ENCODE results near the gene SLC9B2. TPM values are rescaled to one million over a fixed set of nuclear protein-coding genes. Genes with fewer than 3 reads are reported as not detected.

The SLC9B2 gene
- total RNA-seq, 1 experiment from 2014 or later: 7.3 TPM

GRCh38 chr4:103085555-103086196 is 9.1 kb upstream of the SLC9B2 start:
- H3K18ac ChIP-seq (ENCODE audit: insufficient read length, low read depth, low read length): no peak overlapping the region
- no peak overlapping the region for H3K56ac ChIP-seq (ENCODE audit: insufficient read length, low read depth, low read length)
- H3K4me1 ChIP-seq (ENCODE audit: insufficient read depth, low read length): no peaks in the 10 kb centered on the region
- no peaks in the 10 kb centered on the region for H4K20me1 ChIP-seq (ENCODE audit: control insufficient read depth, insufficient read depth, insufficient read length)
- TF ChIP-seq CTCF (conservative IDR thresholded peaks at IDR 0.05): no peak
- H3K36me3 Mint-ChIP-seq (ENCODE audit: insufficient read depth in 1 of 3, low read depth in 3 of 3): peaks cover 9 to 47% (median 44%) of the 10 kb centered on the region in 3 experiments; a peak in 6 of 7 replicates
- H3K9ac ChIP-seq (ENCODE audit: extremely low read depth, insufficient read length, low read length): no peak overlapping the region
- H3K79me1 ChIP-seq (ENCODE audit: insufficient read depth, low read depth, low read length, poor library complexity, severe bottlenecking): no peaks in the 10 kb centered on the region
- no peak overlapping the region for H2AK5ac ChIP-seq (ENCODE audit: insufficient read length, low read length)
- no peaks in the 10 kb centered on the region for H3K23me2 ChIP-seq (ENCODE audit: insufficient read length, low read depth, low read length, poor library complexity, severe bottlenecking)
- H2BK20ac ChIP-seq (ENCODE audit: low read depth, low read length, poor library complexity, severe bottlenecking): no peak overlapping the region
- H3K79me2 ChIP-seq (ENCODE audit: insufficient read depth, low read length): no peaks in the 10 kb centered on the region
- no peak overlapping the region for H3K23ac ChIP-seq (ENCODE audit: insufficient read length, low read depth, low read length)
- no peak overlapping the region for H4K91ac ChIP-seq (ENCODE audit: insufficient read length, low read depth, low read length)
- no peak overlapping the region for H2BK5ac ChIP-seq (ENCODE audit: insufficient read length, low read length)
- H2BK15ac ChIP-seq (ENCODE audit: low read depth, low read length): no peak overlapping the region
- H3K27ac Mint-ChIP-seq: no peak overlapping the region
- H3K27me3 Mint-ChIP-seq (ENCODE audit: low read depth): no peaks in the 10 kb centered on the region; the same call in 1 of the 2 replicates
- H3K4me2 ChIP-seq (ENCODE audit: insufficient read depth, insufficient read length, low read length): no peak overlapping the region
- H3K9me3 Mint-ChIP-seq: no peaks in the 10 kb centered on the region
- no peaks in the 10 kb centered on the region for H3K9me3 ChIP-seq (ENCODE audit: control insufficient read depth, low read depth, low read length)
- H3T11ph ChIP-seq (ENCODE audit: low read length): no peak overlapping the region
- H3K4me1 Mint-ChIP-seq: no peaks in the 10 kb centered on the region
- no peak overlapping the region for H4K5ac ChIP-seq (ENCODE audit: insufficient read length, low read depth, low read length)
- no peak overlapping the region for H3K4me3 Mint-ChIP-seq
- H2AFZ ChIP-seq (ENCODE audit: low read length): no peak overlapping the region
- no peak overlapping the region for H3K4ac ChIP-seq (ENCODE audit: low read depth, low read length)
- no peak overlapping the region for H2BK120ac ChIP-seq (ENCODE audit: low read depth, low read length, poor library complexity, severe bottlenecking)
- no peak overlapping the region for H4K8ac ChIP-seq (replicated peaks; ENCODE audit: insufficient read length, low read depth, low read length)
- DNase-seq: no peak
- no peaks in the 10 kb centered on the region for H3K27me3 ChIP-seq (ENCODE audit: insufficient read depth, low read length)
- no peak overlapping the region for H3K27ac ChIP-seq (ENCODE audit: insufficient read length, low read depth, low read length)
- no peak overlapping the region for H3K14ac ChIP-seq (ENCODE audit: insufficient read depth, low read length)
- WGBS (ENCODE audit: extremely low coverage, insufficient read length, low lambda C conversion rate): no CpG with 5 or more reads among the region's 2 CpGs
- H2BK12ac ChIP-seq (ENCODE audit: insufficient read length, low read depth, low read length): no peak overlapping the region
